ENCODE measurements around the gene SLC9A8. TPM values are rescaled to one million over a fixed set of nuclear protein-coding genes. Genes with fewer than 3 reads are reported as not detected.

Gene SLC9A8
- total and polyA plus RNA-seq, 2 of the 8 experiments (the other 6 are each of a cell fraction or from before 2014, with no cell fraction given): 3.2 to 6.2 TPM

DNA sequence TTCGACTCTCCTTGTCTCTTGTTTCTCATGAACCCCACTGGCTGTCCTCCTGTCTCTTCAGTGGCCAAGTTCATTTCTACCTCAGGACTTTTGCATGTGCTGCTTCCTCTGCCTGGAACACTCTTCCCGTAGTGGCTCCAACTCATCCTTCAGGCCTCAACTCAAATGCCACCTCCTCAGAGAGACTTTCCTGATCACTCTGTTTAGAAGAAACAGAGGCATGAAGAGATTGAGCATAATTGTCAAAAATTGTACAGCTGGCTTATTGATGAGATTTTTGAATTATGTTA, 17.5 kb upstream of the SLC9A8 start:
- WGBS, 2 experiments (ENCODE audit: extremely low coverage in 1 of 2, insufficient coverage in 1 of 2, insufficient read length in 1 of 2, insufficient replicate concordance in 2 of 2, low coverage in 1 of 2, low lambda C conversion rate in 2 of 2, missing lambda C conversion rate in 1 of 2): 90% methylated on average over 2 of the region's 2 CpGs; no CpG with 5 or more reads in 1 of the 2 experiments
- FAIRE-seq: no peak
- POLR2A ChIA-PET (ENCODE audit: partially characterized antibody): no interaction called here
- TF ChIP-seq EGR1 (IDR thresholded peaks at IDR 0.05; ENCODE audit: borderline replicate concordance, low read depth, low read length) (no peak), POU5F1 (IDR thresholded peaks at IDR 0.05; ENCODE audit: low read depth, low read length) (no peak), CBX5 (IDR thresholded peaks at IDR 0.05; ENCODE audit: low read depth, low read length) (no peak), BRCA1 (IDR thresholded peaks at IDR 0.05; ENCODE audit: low read depth, low read length) (no peak)
- TF ChIP-seq, protein P1, sequence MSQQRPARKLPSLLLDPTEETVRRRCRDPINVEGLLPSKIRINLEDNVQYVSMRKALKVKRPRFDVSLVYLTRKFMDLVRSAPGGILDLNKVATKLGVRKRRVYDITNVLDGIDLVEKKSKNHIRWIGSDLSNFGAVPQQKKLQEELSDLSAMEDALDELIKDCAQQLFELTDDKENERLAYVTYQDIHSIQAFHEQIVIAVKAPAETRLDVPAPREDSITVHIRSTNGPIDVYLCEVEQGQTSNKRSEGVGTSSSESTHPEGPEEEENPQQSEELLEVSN (IDR thresholded peaks at IDR 0.05): no peak

More for the DNA sequence above, 17.5 kb upstream of the SLC9A8 start:
- Histone ChIP-seq H2AK5ac (ENCODE audit: low read depth, low read length) (no peak overlapping the region), H3K79me2 (ENCODE audit: control insufficient read depth in 1 of 2, insufficient read depth in 2 of 2, low read length in 2 of 2) (no peaks in the 10 kb centered on the region), H3K18ac (ENCODE audit: extremely low read depth, low read length) (no peak overlapping the region), H4K8ac (ENCODE audit: extremely low read depth, insufficient read depth, low read length) (no peak overlapping the region), H3K23ac (ENCODE audit: insufficient read length) (no peak overlapping the region), H3K9ac (replicated peaks in 1 of 4; ENCODE audit: extremely low read depth in 1 of 4, low read depth in 3 of 4, low read length in 3 of 4) (no peak overlapping the region), H2BK120ac (replicated peaks; ENCODE audit: low read depth, low read length) (no peak overlapping the region), H3K36me3 (ENCODE audit: control insufficient read depth in 2 of 4, insufficient read depth in 4 of 4, low read length in 3 of 4) (no peaks in the 10 kb centered on the region), H3K14ac (ENCODE audit: insufficient read length) (no peak overlapping the region), H4K5ac (ENCODE audit: insufficient read length, low read depth, low read length) (no peak overlapping the region), H3K79me1 (ENCODE audit: low read depth, low read length) (no peaks in the 10 kb centered on the region), H3K56ac (replicated peaks; ENCODE audit: insufficient read length, low read depth, low read length) (no peak overlapping the region), H4K91ac (replicated peaks; ENCODE audit: insufficient read length, low read length) (no peak overlapping the region), H2BK15ac (ENCODE audit: low read length) (no peak overlapping the region), H4K20me1 (replicated peaks in 1 of 2; ENCODE audit: control insufficient read depth in 1 of 2, insufficient read depth in 2 of 2, low read length in 2 of 2) (no peaks in the 10 kb centered on the region), H2BK20ac (ENCODE audit: low read length) (no peak overlapping the region), H2AFZ (ENCODE audit: low read length) (no peak overlapping the region), H3K27ac (ENCODE audit: low read depth, low read length) (no peak overlapping the region), H3K4me1 (replicated peaks in 1 of 4; ENCODE audit: control insufficient read depth in 3 of 4, insufficient read depth in 4 of 4, low read length in 3 of 4) (no peaks in the 10 kb centered on the region), H3K27me3 (replicated peaks in 1 of 4; ENCODE audit: control insufficient read depth in 3 of 4, extremely low read depth in 1 of 4, insufficient read depth in 3 of 4, low read length in 3 of 4) (no peaks in the 10 kb centered on the region), H2BK5ac (ENCODE audit: low read depth, low read length) (no peak overlapping the region), H3K4ac (replicated peaks; ENCODE audit: insufficient read length, low read depth, low read length) (no peak overlapping the region), H2BK12ac (ENCODE audit: low read depth, low read length) (no peak overlapping the region), H3K23me2 (ENCODE audit: low read depth, low read length) (0 out of 2 replicates have a peak, but pooled peaks cover 3% of the 10 kb centered on the region), H3K4me2 (ENCODE audit: insufficient read depth in 1 of 2, low read depth in 2 of 2, low read length in 2 of 2) (no peak overlapping the region), H3K4me3 (ENCODE audit: extremely low read depth in 1 of 4, insufficient read depth in 2 of 4, low read depth in 3 of 4, low read length in 4 of 4) (no peak overlapping the region), H3K9me3 (ENCODE audit: insufficient read depth in 2 of 2, low read depth in 1 of 2, low read length in 1 of 2) (no peaks in the 10 kb centered on the region)
- DNase-seq (ENCODE audit: low read depth in 1 of 2, low spot score in 2 of 2): no peak
- CTCF ChIA-PET (ENCODE audit: partially characterized antibody): interaction anchor here (0.6 to 4.3 kb wide), 4 partner anchors 51 to 305 kb away, joined by 3 to 13 read pairs (median 4); no protein-coding TSS in a partner anchor

All from H1 (cell line).